ENCODE data around the gene EMSY. TPM values are rescaled to one million over a fixed set of nuclear protein-coding genes. Genes with fewer than 3 reads are reported as not detected.
A peak's percentile ranks its signal among the peaks of the same experiment; 100 is the strongest.

EMSY gene
- total RNA-seq, 1 donor from 2014 or later: 31.9 TPM

- no peak for DNase-seq
Observed at GRCh38 chr11:76523147-76523546, 78.3 kb downstream of the EMSY start.

- no peak for DNase-seq
Observed at GRCh38 chr11:76523786-76524436, 79.1 kb downstream of the EMSY start.

- no peak for DNase-seq
Observed at GRCh38 chr11:76524461-76524860, 79.6 kb downstream of the EMSY start.

- peak; percentile 14 for DNase-seq
Observed at GRCh38 chr11:76524919-76525318, 80.1 kb downstream of the EMSY start.

- no peak for DNase-seq
Observed at GRCh38 chr11:76526878-76527277, 82.1 kb downstream of the EMSY start.

- no peak for DNase-seq
Observed at GRCh38 chr11:76542436-76542835, 97.6 kb downstream of the EMSY start.

GRCh38 chr11:76543006-76543703 is 98.3 kb downstream of the EMSY start:
- no peak for DNase-seq

- DNase-seq: no peak
Observed at GRCh38 chr11:76550781-76551180, 106.0 kb downstream of the EMSY start.

GRCh38 chr11:76551400-76551799 is 106.6 kb downstream of the EMSY start:
- DNase-seq: peak; percentile 21

GRCh38 chr11:76552987-76553386 is 108.2 kb downstream of the EMSY start:
- DNase-seq: no peak

GRCh38 chr11:76553554-76554476 is 109.0 kb downstream of the EMSY start:
- no peak for DNase-seq

- no peak for DNase-seq
Observed at GRCh38 chr11:76554767-76555166, 109.9 kb downstream of the EMSY start.

GRCh38 chr11:76557466-76557865 is 112.6 kb downstream of the EMSY start:
- DNase-seq: no peak

GRCh38 chr11:76558473-76558872 is 113.7 kb downstream of the EMSY start:
- no peak for DNase-seq

- no peak for DNase-seq
Observed at GRCh38 chr11:76558891-76559290, 114.1 kb downstream of the EMSY start.

GRCh38 chr11:76559346-76559745 is 114.5 kb downstream of the EMSY start:
- peak; percentile 21 for DNase-seq

- DNase-seq: no peak
Observed at GRCh38 chr11:76560219-76560618, 115.4 kb downstream of the EMSY start.

GRCh38 chr11:76561245-76561644 is 116.4 kb downstream of the EMSY start:
- DNase-seq: no peak

GRCh38 chr11:76562541-76562940 is 117.7 kb downstream of the EMSY start:
- no peak for DNase-seq

- DNase-seq: no peak
Observed at GRCh38 chr11:76564364-76564763, 119.5 kb downstream of the EMSY start.

- DNase-seq: no peak
Observed at GRCh38 chr11:76566811-76567210, 122.0 kb downstream of the EMSY start.

GRCh38 chr11:76567261-76567660 is 122.4 kb downstream of the EMSY start:
- no peak for DNase-seq

GRCh38 chr11:76568139-76568538 is 123.3 kb downstream of the EMSY start:
- DNase-seq: no peak
